Psoas muscle (tissue), 8 donors: ENCODE measurements around the gene TRDN. TPM values are rescaled to one million over a fixed set of nuclear protein-coding genes. Genes with fewer than 3 reads are reported as not detected.
"Not testable (repeated sequence)": the region's sequence is repeated elsewhere in the genome, so short reads cannot be mapped to it uniquely, and the experiment has no call there.

Experiments
- ATAC-seq, 4 donors: fragments of 200-7000 bp; cut with Tn5 transposase; one replicate each; pipeline ENCODE4 v1.9.1; 2020; ENCODE audit warnings: moderate library complexity in 3 of 4, mild to moderate bottlenecking in 2 of 4
- DNase-seq, 2 donors: peaks; one replicate each; pipeline ENCODE4 v3.0.0-alpha.2; 2020
- H3K27ac ChIP-seq: fragments of 200-600 bp; one replicate; pipeline ENCODE4 v1.8.0; 2022
- H3K27me3 ChIP-seq, 3 donors: fragments of 200-600 bp in 1 of 3; one replicate each; pipeline versions ENCODE4 v1.6.1 to v1.8.0; 2013 to 2022; ENCODE audit warnings: low read length in 2 of 3, mild to moderate bottlenecking in 2 of 3, moderate library complexity in 1 of 3; ENCODE audit not compliant: insufficient read depth in 3 of 3
- H3K36me3 ChIP-seq, 2 donors: fragments of 200-600 bp in 1 of 2; one replicate each; pipeline versions ENCODE4 v1.6.1 to v1.8.0; 2013 to 2022; ENCODE audit warnings: low read depth in 1 of 2, mild to moderate bottlenecking in 1 of 2, moderate library complexity in 1 of 2; ENCODE audit not compliant: insufficient read depth in 1 of 2
- H3K4me1 ChIP-seq: fragments of 200-600 bp; one replicate; pipeline ENCODE4 v1.8.0; 2022
- H3K4me3 ChIP-seq: fragments of 200-600 bp; one replicate; pipeline ENCODE4 v1.8.0; 2022; ENCODE audit warnings: mild to moderate bottlenecking
- H3K9me3 ChIP-seq: fragments of 200-600 bp; one replicate; pipeline ENCODE4 v1.8.0; 2022
- WGBS, 3 donors: extraction: QIAGEN DNeasy Blood & Tissue Kit; methylation state at CpG; one replicate each; pipeline versions ENCODE4 v1.1.6 to v1.1.7; 2013; 5-methylcytosine and 5-hydroxymethylcytosine counted together
- intact Hi-C, 2 donors: fragments of 100-400 bp; cut with DNase I; formaldehyde crosslinking; loops; one replicate each; pipeline versions ENCODE4 v1.11.0 to v1.14.2; 2022
- polyA plus RNA-seq, 3 donors: library from polyadenylated mRNA; stranded (reverse); fragments of 200-250 nt; gene quantifications; one replicate each; pipeline ENCODE4 v1.2.3, GENCODE V29; 2013
- total RNA-seq, 4 donors: library from RNA; stranded (reverse); fragmentation: NEBNext Ultra II Directional in 2 of 4; extraction: Animal tissue kit (Norgen Biotek cat#: 25700) in 2 of 4; gene quantifications; one replicate each; pipeline versions ENCODE4 v1.2.1 to v1.2.4, GENCODE V29; 2021 to 2023
- TF ChIP-seq, protein P1 (sequence below): fragments of 200-600 bp; IDR thresholded peaks from one replicate; pipeline ENCODE4 v1.8.0; 2022; ENCODE audit warnings: antibody characterized with exemption
- donor health status: healthy with polysubstance abuse.
- donor health status: DM: no; HTN: no; CAD: no; lungs with moderate emphysema.
- donor health status: Bipolar disorder and iron deficiency.
- donor health status: healthy.
- donor health status: DM: yes; HTN: yes; CAD: no.
- donor health status: DM: no; HTN: no; CAD: no.
- donor health status: DM: no; HTN: no; CAD: no.
- donor health status: DM: yes; HTN: yes; CAD: no.

TRDN gene
- total and polyA plus RNA-seq, 7 donors: 79.7 to 1,361 (median 399) TPM

GRCh38 chr6:123480986-123481385 is 155.8 kb downstream of the TRDN start:
- H3K4me1 ChIP-seq: peaks cover 6% of the 10 kb centered on the region
- H3K27ac ChIP-seq: peak overlapping the region; percentile 26
- H3K27me3 ChIP-seq: no peaks in the 10 kb centered on the region
- no peak for DNase-seq
- TF ChIP-seq, protein P1, sequence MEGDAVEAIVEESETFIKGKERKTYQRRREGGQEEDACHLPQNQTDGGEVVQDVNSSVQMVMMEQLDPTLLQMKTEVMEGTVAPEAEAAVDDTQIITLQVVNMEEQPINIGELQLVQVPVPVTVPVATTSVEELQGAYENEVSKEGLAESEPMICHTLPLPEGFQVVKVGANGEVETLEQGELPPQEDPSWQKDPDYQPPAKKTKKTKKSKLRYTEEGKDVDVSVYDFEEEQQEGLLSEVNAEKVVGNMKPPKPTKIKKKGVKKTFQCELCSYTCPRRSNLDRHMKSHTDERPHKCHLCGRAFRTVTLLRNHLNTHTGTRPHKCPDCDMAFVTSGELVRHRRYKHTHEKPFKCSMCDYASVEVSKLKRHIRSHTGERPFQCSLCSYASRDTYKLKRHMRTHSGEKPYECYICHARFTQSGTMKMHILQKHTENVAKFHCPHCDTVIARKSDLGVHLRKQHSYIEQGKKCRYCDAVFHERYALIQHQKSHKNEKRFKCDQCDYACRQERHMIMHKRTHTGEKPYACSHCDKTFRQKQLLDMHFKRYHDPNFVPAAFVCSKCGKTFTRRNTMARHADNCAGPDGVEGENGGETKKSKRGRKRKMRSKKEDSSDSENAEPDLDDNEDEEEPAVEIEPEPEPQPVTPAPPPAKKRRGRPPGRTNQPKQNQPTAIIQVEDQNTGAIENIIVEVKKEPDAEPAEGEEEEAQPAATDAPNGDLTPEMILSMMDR: no peak
- intact Hi-C loops: no loop called here
- H3K9me3 ChIP-seq: no peaks in the 10 kb centered on the region
- ATAC-seq: no peak
- H3K36me3 ChIP-seq: no peaks in the 10 kb centered on the region
- 56 to 70% (median 62%) methylated on average over 1 of the region's 1 CpG for WGBS, 3 donors
- H3K4me3 ChIP-seq: no peak overlapping the region

- DNase-seq: peak in 1 of 2 donors; percentile 16
- 88 to 96% (median 92%) methylated on average over 23 to 29 of the region's 29 CpGs for WGBS, 3 donors
- not testable (repeated sequence) for H3K4me3 ChIP-seq, H3K27me3 ChIP-seq, H3K27ac ChIP-seq, H3K4me1 ChIP-seq, H3K9me3 ChIP-seq, ATAC-seq
- intact Hi-C loops: loop anchor here in 1 of 2 donors (5.0 kb wide), 1 partner anchor 615 kb away; no protein-coding TSS in a partner anchor
- H3K36me3 ChIP-seq: peaks cover 0 to 21% of the 10 kb centered on the region in 2 donors
Observed at GRCh38 chr6:123472025-123472702, 164.6 kb downstream of the TRDN start.

- no peaks in the 10 kb centered on the region for H3K9me3 ChIP-seq
- intact Hi-C loops: no loop called here
- H3K36me3 ChIP-seq: peaks cover 0 to 50% of the 10 kb centered on the region in 2 donors
- ATAC-seq (peak; percentile 40 to 73 (median 64)), DNase-seq (no peak)
- no peak overlapping the region for H3K4me3 ChIP-seq
- peak overlapping the region; percentile 11 for H3K27ac ChIP-seq
- peaks cover 7% of the 10 kb centered on the region for H3K4me1 ChIP-seq
- TF ChIP-seq, protein P1: no peak
- no peaks in the 10 kb centered on the region for H3K27me3 ChIP-seq
- 42 to 68% (median 50%) methylated on average over 2 of the region's 2 CpGs for WGBS, 3 donors
Observed at GRCh38 chr6:123467392-123467791, 169.4 kb downstream of the TRDN start.

DNA sequence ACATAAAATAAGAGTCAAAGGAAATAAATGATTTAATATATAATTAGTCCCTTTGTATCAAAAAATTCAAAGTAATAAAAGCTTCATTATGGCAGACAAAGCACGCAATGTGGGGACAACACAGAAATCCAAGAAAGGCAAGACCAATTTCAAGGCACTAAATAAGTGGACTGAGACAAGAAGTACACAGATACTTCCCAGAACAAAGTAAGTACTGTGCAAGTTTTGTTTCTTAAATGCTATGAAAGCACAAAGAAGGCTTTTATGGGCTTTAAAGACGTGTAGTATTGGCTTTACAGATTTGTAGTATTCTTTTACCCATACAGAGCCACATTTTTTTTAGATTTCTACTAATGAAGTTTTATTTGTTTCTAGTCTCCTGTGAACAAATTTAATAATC is 174.6 kb downstream of the TRDN start:
- WGBS, 3 donors: 73 to 92% (median 86%) methylated on average over 2 of the region's 2 CpGs
- DNase-seq: no peak
- no peak overlapping the region for H3K4me3 ChIP-seq
- intact Hi-C loops: loop anchor here in 1 of 2 donors (2.0 kb wide), 1 partner anchor 25 kb away; no protein-coding TSS in a partner anchor
- H3K27me3 ChIP-seq: no peaks in the 10 kb centered on the region
- H3K27ac ChIP-seq: peak overlapping the region; percentile 25
- ATAC-seq: no peak
- TF ChIP-seq, protein P1: no peak
- H3K4me1 ChIP-seq: peaks cover 7% of the 10 kb centered on the region
- no peaks in the 10 kb centered on the region for H3K9me3 ChIP-seq
- peaks cover 2 to 58% of the 10 kb centered on the region in 2 donors for H3K36me3 ChIP-seq

GRCh38 chr6:123458218-123458617 is 178.5 kb downstream of the TRDN start:
- TF ChIP-seq, protein P1: no peak
- intact Hi-C loops: no loop called here
- H3K27me3 ChIP-seq: no peaks in the 10 kb centered on the region
- no peaks in the 10 kb centered on the region for H3K9me3 ChIP-seq
- H3K27ac ChIP-seq: no peak overlapping the region
- 90 to 94% (median 94%) methylated on average over 1 of the region's 1 CpG for WGBS, 3 donors
- no peak overlapping the region for H3K4me3 ChIP-seq
- ATAC-seq: no peak
- no peak for DNase-seq
- peaks cover 2 to 62% of the 10 kb centered on the region in 2 donors for H3K36me3 ChIP-seq
- no peaks in the 10 kb centered on the region for H3K4me1 ChIP-seq
